ENCODE measurements around the gene PDE4D. TPM values are rescaled to one million over a fixed set of nuclear protein-coding genes. Genes with fewer than 3 reads are reported as not detected.

Gene PDE4D
- total and polyA plus RNA-seq, 2 of the 4 experiments (the other 2 are of a cell fraction): 1.4 to 7.9 TPM

GRCh38 chr5:59559323-59559722 is 334.2 kb downstream of the PDE4D start:
- Histone ChIP-seq H4K8ac (ENCODE audit: low read depth in 2 of 2, low read length in 2 of 2) (no peak overlapping the region), H4K20me1 (ENCODE audit: insufficient read depth, low read length) (no peaks in the 10 kb centered on the region), H3K9me3 (ENCODE audit: control insufficient read depth, insufficient read depth, low read length) (no peaks in the 10 kb centered on the region), H3K79me1 (ENCODE audit: low read depth in 1 of 2, low read length in 2 of 2) (no peaks in the 10 kb centered on the region), H2BK5ac (ENCODE audit: low read depth, low read length, poor library complexity, severe bottlenecking) (no peak overlapping the region), H3K27ac (ENCODE audit: insufficient read depth, low read length) (no peak overlapping the region), H3K36me3 (ENCODE audit: control insufficient read depth, insufficient read depth, low read length) (no peaks in the 10 kb centered on the region), H3K23ac (ENCODE audit: low read depth, low read length) (no peak overlapping the region), H2AK9ac (replicated peaks; ENCODE audit: low read depth, low read length, poor library complexity) (no peak overlapping the region), H3K14ac (replicated peaks; ENCODE audit: low read depth, low read length) (no peak overlapping the region), H2BK15ac (ENCODE audit: low read depth, low read length) (no peak overlapping the region), H3K4me2 (ENCODE audit: low read depth, low read length) (no peak overlapping the region), H3K9ac (ENCODE audit: low read depth, low read length) (no peak overlapping the region), H3K9me1 (ENCODE audit: insufficient read depth, low read length) (no peaks in the 10 kb centered on the region), H3K56ac (ENCODE audit: extremely low read depth, insufficient read depth, low read length) (no peak overlapping the region), H4K91ac (ENCODE audit: insufficient read depth, low read depth, low read length) (no peak overlapping the region), H2AFZ (replicated peaks; ENCODE audit: low read length, poor library complexity) (no peak overlapping the region), H2AK5ac (ENCODE audit: low read depth, low read length) (no peak overlapping the region), H3K18ac (ENCODE audit: low read depth, low read length) (no peak overlapping the region), H3K4me3 (ENCODE audit: insufficient read depth, low read depth, low read length) (no peak overlapping the region), H3K4ac (ENCODE audit: low read depth, low read length) (no peak overlapping the region), H3K4me1 (ENCODE audit: control insufficient read depth, insufficient read depth, low read length) (no peaks in the 10 kb centered on the region), H2BK120ac (ENCODE audit: low read depth, low read length) (no peak overlapping the region), H3K27me3 (ENCODE audit: control insufficient read depth, insufficient read depth, low read length) (no peaks in the 10 kb centered on the region), H4K5ac (ENCODE audit: low read depth, low read length) (no peak overlapping the region), H2BK20ac (ENCODE audit: low read depth, low read length) (no peak overlapping the region)
- no peak for TF ChIP-seq CTCF (conservative IDR thresholded peaks at IDR 0.05; ENCODE audit: low read depth, low read length)
- no peak for TF ChIP-seq RAD21 (IDR thresholded peaks at IDR 0.05; ENCODE audit: low read length)
- TF ChIP-seq NFE2L2 (IDR thresholded peaks at IDR 0.05; ENCODE audit: low read depth, low read length): no peak
- TF ChIP-seq POLR2A (IDR thresholded peaks at IDR 0.05; ENCODE audit: low read depth, low read length): no peak
- no peak for TF ChIP-seq CEBPB (IDR thresholded peaks at IDR 0.05; ENCODE audit: low read depth, low read length)
- no peak for TF ChIP-seq BHLHE40 (IDR thresholded peaks at IDR 0.05; ENCODE audit: low read depth, low read length)
- no peak for TF ChIP-seq CHD1 (IDR thresholded peaks at IDR 0.05; ENCODE audit: low read depth, low read length)
- no peak for TF ChIP-seq RFX5 (IDR thresholded peaks at IDR 0.05; ENCODE audit: low read depth, low read length)
- TF ChIP-seq FOS (IDR thresholded peaks at IDR 0.05; ENCODE audit: low read depth, low read length): no peak
- no peak for TF ChIP-seq USF2 (IDR thresholded peaks at IDR 0.05; ENCODE audit: low read depth, low read length)
- intact Hi-C loops (cut with micrococcal nuclease) (no loop called here), in situ Hi-C loops (cut with MboI; ENCODE audit: low sequenced_read_pairs) (no loop called here), dilution Hi-C loops (cut with HindIII; ENCODE audit: low sequenced_read_pairs, unreplicated experiment) (no loop called here)
- ChIA-PET POLR2A (ENCODE audit: unreplicated experiment) (no interaction called here), CTCF (interaction anchor here (0.6 kb wide), 1 partner anchor 171 kb away, joined by 3 read pairs; no protein-coding TSS in a partner anchor)
- WGBS, 2 experiments (ENCODE audit: extremely low coverage in 2 of 2, insufficient read length in 1 of 2): no CpG with 5 or more reads among the region's 3 CpGs
- no peak for ATAC-seq (ENCODE audit: low read depth)
- DNase-seq: no peak
- BruUV-seq (replicated peaks): no TSS peak

Data from IMR-90 (cell line).